Body of pancreas (tissue), 4 donors: ENCODE data around the gene FAM89B.

Experiments used
- CTCF ChIP-seq, 7 experiments: fragments of 450-650 bp in 4 of 7; fragments of 200-600 bp in 3 of 7; sonication (generic) in 3 of 7; IDR thresholded peaks; one replicate each; pipeline ENCODE4 v1.5.1; 2016 to 2019; ENCODE audit warnings: antibody characterized with exemption in 7 of 7
- POLR2A ChIP-seq, 3 donors: fragments of 450-650 bp; IDR thresholded peaks; one replicate each; pipeline ENCODE4 v1.6.1; 2016; ENCODE audit warnings: antibody characterized with exemption in 3 of 3, mild to moderate bottlenecking in 2 of 3

DNA sequence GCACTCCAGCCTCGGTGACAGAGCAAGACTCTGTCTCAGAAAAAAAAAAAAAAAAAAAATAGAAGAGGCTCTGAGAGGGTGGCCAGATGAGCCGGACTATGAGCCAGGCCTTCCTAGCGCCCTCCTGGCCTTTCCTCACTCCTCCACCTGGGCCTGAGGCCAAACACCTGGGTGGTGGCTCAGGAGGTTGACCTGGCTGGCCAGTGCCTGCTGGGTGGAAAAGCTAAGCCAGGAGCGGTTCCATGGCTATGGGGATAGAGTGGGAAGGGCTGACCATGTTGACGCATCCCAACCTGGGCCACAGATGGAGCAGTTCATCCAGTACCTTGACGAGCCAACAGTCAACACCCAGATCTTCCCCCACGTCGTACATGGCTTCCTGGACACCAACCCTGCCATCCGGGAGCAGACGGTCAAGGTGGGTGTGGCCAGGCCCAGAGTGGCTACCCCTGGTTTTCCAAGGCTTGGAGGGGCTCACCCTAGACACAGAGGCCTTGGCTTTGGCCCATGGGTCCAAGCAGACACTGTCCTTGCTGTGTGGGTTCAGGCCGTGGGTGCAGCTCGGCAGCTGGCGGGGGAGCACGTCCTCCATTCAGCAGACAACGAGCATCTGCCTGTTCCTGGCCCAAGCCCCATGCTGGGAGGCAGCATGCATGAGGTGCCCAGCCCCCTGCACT lies 39.8 kb upstream of the FAM89B start:
- TF ChIP-seq POLR2A (IDR thresholded peaks at IDR 0.05) (no peak), CTCF (IDR thresholded peaks at IDR 0.05) (no peak)
